ENCODE data around the gene LINC00305.

The LINC00305 gene

GRCh38 chr18:64095056-64095455 is 53.8 kb downstream of the LINC00305 start:
- no peaks in the 10 kb centered on the region for H3K27me3 Mint-ChIP-seq (ENCODE audit: low read depth)
- no peaks in the 10 kb centered on the region for H3K36me3 Mint-ChIP-seq (ENCODE audit: low read depth)
- H3K4me3 Mint-ChIP-seq = no peak overlapping the region
- no peaks in the 10 kb centered on the region for H3K4me1 Mint-ChIP-seq (ENCODE audit: low read depth)
- H3K27ac Mint-ChIP-seq = no peak overlapping the region
- H3K9me3 Mint-ChIP-seq = no peaks in the 10 kb centered on the region

- Mint-ChIP-seq H3K4me3 (no peak overlapping the region), H3K27ac (no peak overlapping the region), H3K36me3 (ENCODE audit: low read depth) (no peaks in the 10 kb centered on the region), H3K27me3 (ENCODE audit: low read depth) (no peaks in the 10 kb centered on the region), H3K4me1 (ENCODE audit: low read depth) (no peaks in the 10 kb centered on the region), H3K9me3 (no peaks in the 10 kb centered on the region)
Measured at GRCh38 chr18:64094210-64094609, 54.7 kb downstream of the LINC00305 start.

- no peaks in the 10 kb centered on the region for H3K4me1 Mint-ChIP-seq (ENCODE audit: low read depth)
- no peak overlapping the region for H3K4me3 Mint-ChIP-seq
- no peaks in the 10 kb centered on the region for H3K9me3 Mint-ChIP-seq
- H3K27ac Mint-ChIP-seq = no peak overlapping the region
- H3K27me3 Mint-ChIP-seq (ENCODE audit: low read depth) = no peaks in the 10 kb centered on the region
- no peaks in the 10 kb centered on the region for H3K36me3 Mint-ChIP-seq (ENCODE audit: low read depth)
Measured at GRCh38 chr18:64091526-64091925, 57.4 kb downstream of the LINC00305 start.

- no peaks in the 10 kb centered on the region for H3K27me3 Mint-ChIP-seq (ENCODE audit: low read depth)
- no peaks in the 10 kb centered on the region for H3K9me3 Mint-ChIP-seq
- H3K36me3 Mint-ChIP-seq (ENCODE audit: low read depth) = no peaks in the 10 kb centered on the region
- no peaks in the 10 kb centered on the region for H3K4me1 Mint-ChIP-seq (ENCODE audit: low read depth)
- H3K4me3 Mint-ChIP-seq = no peak overlapping the region
- no peak overlapping the region for H3K27ac Mint-ChIP-seq
Measured at GRCh38 chr18:64090876-64091275, 58.0 kb downstream of the LINC00305 start.

- Mint-ChIP-seq H3K27ac (no peak overlapping the region), H3K27me3 (ENCODE audit: low read depth) (no peaks in the 10 kb centered on the region), H3K36me3 (ENCODE audit: low read depth) (no peaks in the 10 kb centered on the region), H3K9me3 (no peaks in the 10 kb centered on the region), H3K4me1 (ENCODE audit: low read depth) (no peaks in the 10 kb centered on the region), H3K4me3 (no peak overlapping the region)
Measured at GRCh38 chr18:64083916-64084315, 65.0 kb downstream of the LINC00305 start.

GRCh38 chr18:64082513-64082912 is 66.4 kb downstream of the LINC00305 start:
- no peaks in the 10 kb centered on the region for H3K27me3 Mint-ChIP-seq (ENCODE audit: low read depth)
- no peak overlapping the region for H3K4me3 Mint-ChIP-seq
- no peaks in the 10 kb centered on the region for H3K36me3 Mint-ChIP-seq (ENCODE audit: low read depth)
- H3K27ac Mint-ChIP-seq = no peak overlapping the region
- no peaks in the 10 kb centered on the region for H3K4me1 Mint-ChIP-seq (ENCODE audit: low read depth)
- no peaks in the 10 kb centered on the region for H3K9me3 Mint-ChIP-seq

GRCh38 chr18:64082054-64082453 is 66.8 kb downstream of the LINC00305 start:
- Mint-ChIP-seq H3K4me1 (ENCODE audit: low read depth) (no peaks in the 10 kb centered on the region), H3K27ac (no peak overlapping the region), H3K9me3 (no peaks in the 10 kb centered on the region), H3K36me3 (ENCODE audit: low read depth) (no peaks in the 10 kb centered on the region), H3K27me3 (ENCODE audit: low read depth) (no peaks in the 10 kb centered on the region), H3K4me3 (no peak overlapping the region)

- H3K27ac Mint-ChIP-seq = no peak overlapping the region
- peaks cover 3% of the 10 kb centered on the region for H3K27me3 Mint-ChIP-seq (ENCODE audit: low read depth)
- H3K9me3 Mint-ChIP-seq = peaks cover 3% of the 10 kb centered on the region
- H3K4me1 Mint-ChIP-seq (ENCODE audit: low read depth) = no peaks in the 10 kb centered on the region
- H3K4me3 Mint-ChIP-seq = no peak overlapping the region
- H3K36me3 Mint-ChIP-seq (ENCODE audit: low read depth) = no peaks in the 10 kb centered on the region
Measured at GRCh38 chr18:64073971-64074370, 74.9 kb downstream of the LINC00305 start.

GRCh38 chr18:64055019-64055418 is 93.9 kb downstream of the LINC00305 start:
- Mint-ChIP-seq H3K36me3 (ENCODE audit: low read depth) (no peaks in the 10 kb centered on the region), H3K27ac (no peak overlapping the region)

GRCh38 chr18:64053246-64053645 is 95.6 kb downstream of the LINC00305 start:
- H3K4me3 Mint-ChIP-seq = no peak overlapping the region
- peaks cover 3% of the 10 kb centered on the region for H3K27me3 Mint-ChIP-seq (ENCODE audit: low read depth)
- H3K9me3 Mint-ChIP-seq = no peaks in the 10 kb centered on the region
- H3K36me3 Mint-ChIP-seq (ENCODE audit: low read depth) = no peaks in the 10 kb centered on the region
- no peak overlapping the region for H3K27ac Mint-ChIP-seq
- no peaks in the 10 kb centered on the region for H3K4me1 Mint-ChIP-seq (ENCODE audit: low read depth)

More at GRCh38 chr18:64055019-64055418, 93.9 kb downstream of the LINC00305 start:
- Mint-ChIP-seq H3K4me3 (no peak overlapping the region), H3K4me1 (ENCODE audit: low read depth) (no peaks in the 10 kb centered on the region), H3K9me3 (no peaks in the 10 kb centered on the region), H3K27me3 (ENCODE audit: low read depth) (peaks cover 3% of the 10 kb centered on the region)

- no peak overlapping the region for H3K4me3 Mint-ChIP-seq
- no peaks in the 10 kb centered on the region for H3K36me3 Mint-ChIP-seq (ENCODE audit: low read depth)
- H3K27me3 Mint-ChIP-seq (ENCODE audit: low read depth) = peaks cover 3% of the 10 kb centered on the region
- H3K4me1 Mint-ChIP-seq (ENCODE audit: low read depth) = no peaks in the 10 kb centered on the region
- H3K9me3 Mint-ChIP-seq = no peaks in the 10 kb centered on the region
- no peak overlapping the region for H3K27ac Mint-ChIP-seq
Measured at GRCh38 chr18:64052772-64053171, 96.1 kb downstream of the LINC00305 start.

- Mint-ChIP-seq H3K36me3 (ENCODE audit: low read depth) (no peaks in the 10 kb centered on the region), H3K27ac (no peak overlapping the region), H3K4me3 (no peak overlapping the region), H3K4me1 (ENCODE audit: low read depth) (no peaks in the 10 kb centered on the region), H3K9me3 (peaks cover 6% of the 10 kb centered on the region), H3K27me3 (ENCODE audit: low read depth) (no peaks in the 10 kb centered on the region)
Measured at GRCh38 chr18:64044616-64045015, 104.3 kb downstream of the LINC00305 start.

- H3K27ac Mint-ChIP-seq = no peak overlapping the region
- no peak overlapping the region for H3K4me3 Mint-ChIP-seq
- H3K27me3 Mint-ChIP-seq (ENCODE audit: low read depth) = no peaks in the 10 kb centered on the region
- H3K4me1 Mint-ChIP-seq (ENCODE audit: low read depth) = no peaks in the 10 kb centered on the region
- H3K36me3 Mint-ChIP-seq (ENCODE audit: low read depth) = no peaks in the 10 kb centered on the region
- peaks cover 6% of the 10 kb centered on the region for H3K9me3 Mint-ChIP-seq
Measured at GRCh38 chr18:64042728-64043358, 106.0 kb downstream of the LINC00305 start.

GRCh38 chr18:64037812-64038414 is 111.0 kb downstream of the LINC00305 start:
- Mint-ChIP-seq H3K4me1 (ENCODE audit: low read depth) (no peaks in the 10 kb centered on the region), H3K27ac (no peak overlapping the region), H3K4me3 (no peak overlapping the region), H3K27me3 (ENCODE audit: low read depth) (no peaks in the 10 kb centered on the region), H3K9me3 (no peaks in the 10 kb centered on the region), H3K36me3 (ENCODE audit: low read depth) (no peaks in the 10 kb centered on the region)

GRCh38 chr18:64032312-64032711 is 116.6 kb downstream of the LINC00305 start:
- H3K9me3 Mint-ChIP-seq = no peaks in the 10 kb centered on the region
- no peaks in the 10 kb centered on the region for H3K36me3 Mint-ChIP-seq (ENCODE audit: low read depth)
- H3K4me1 Mint-ChIP-seq (ENCODE audit: low read depth) = no peaks in the 10 kb centered on the region

More at GRCh38 chr18:64032312-64032711, 116.6 kb downstream of the LINC00305 start:
- no peak overlapping the region for H3K27ac Mint-ChIP-seq
- H3K4me3 Mint-ChIP-seq = no peak overlapping the region
- no peaks in the 10 kb centered on the region for H3K27me3 Mint-ChIP-seq (ENCODE audit: low read depth)
